ENCODE results near the gene MSRB1.

GRCh38 chr16:1981398-1981836, 38.4 kb upstream of the MSRB1 start, which contains the start of gene NOXO1:
- TF ChIP-seq CTCF (conservative IDR thresholded peaks at IDR 0.05; ENCODE audit: low read length) (no peak), EZH2phosphoT487 (IDR thresholded peaks at IDR 0.05; ENCODE audit: borderline replicate concordance) (no peak)
